Measurements from ENCODE around the gene PGM5.

- no peak for TF ChIP-seq GATA2 (IDR thresholded peaks at IDR 0.05; ENCODE audit: low read depth, low read length)
- no peak for TF ChIP-seq GATA3 (IDR thresholded peaks at IDR 0.05; ENCODE audit: low read depth, low read length)
Measured at GRCh38 chr9:68492806-68493205, 136.4 kb downstream of the PGM5 start.
